CD4-positive, alpha-beta T cell (primary cell): ENCODE measurements around the gene EBF4. TPM values are rescaled to one million over a fixed set of nuclear protein-coding genes. Genes with fewer than 3 reads are reported as not detected.

ENCODE experiments used
- ATAC-seq: fragments of 200-7000 bp; cut with Tn5 transposase; one replicate; pipeline ENCODE4 v1.10.0; 2022; ENCODE audit warnings: mild to moderate bottlenecking; ENCODE audit not compliant: poor library complexity
- CTCF ChIA-PET: fragments of 350-600 bp; sonication (Branson Sonifier 250); formaldehyde crosslinking; loops from one replicate; lab custom pipeline; 2021; ENCODE audit warnings: antibody characterized with exemption, inconsistent platforms; lab: Charles Lee
- POLR2A ChIA-PET: fragments of 350-600 bp; sonication (Branson Sonifier 250); formaldehyde crosslinking; loops from one replicate; lab custom pipeline; 2021; ENCODE audit warnings: antibody characterized with exemption, inconsistent platforms; lab: Charles Lee
- DNase-seq, 14 experiments: peaks; one replicate each; pipeline ENCODE4 v3.0.0-alpha.2; 2013 to 2020; ENCODE audit warnings: mixed read lengths in 2 of 14
- H3K27ac ChIP-seq, 2 donors: one replicate each; pipeline versions ENCODE4 v1.5.1 to v1.7.0; 2013; ENCODE audit warnings: low read length in 2 of 2, low read depth in 1 of 2, mild to moderate bottlenecking in 1 of 2
- H3K27me3 ChIP-seq, 2 experiments: 1 replicate in 1 of 2; 2 replicates in 1 of 2; pipeline versions ENCODE4 v1.6.1 to v1.7.0; 2013; ENCODE audit warnings: low read length in 2 of 2, control low read depth in 1 of 2, mild to moderate bottlenecking in 1 of 2, moderate library complexity in 1 of 2; ENCODE audit not compliant: insufficient read depth in 2 of 2, control insufficient read depth in 1 of 2
- H3K36me3 ChIP-seq: one replicate; pipeline ENCODE4 v1.6.1; 2013; ENCODE audit warnings: low read length, control low read depth; ENCODE audit not compliant: insufficient read depth
- H3K4me1 ChIP-seq: one replicate; pipeline ENCODE4 v1.6.1; 2013; ENCODE audit warnings: low read length, control low read depth; ENCODE audit not compliant: insufficient read depth
- H3K4me3 ChIP-seq: one replicate; pipeline ENCODE4 v1.5.1; 2013; ENCODE audit warnings: mild to moderate bottlenecking, low read length, moderate library complexity
- H3K9me3 ChIP-seq, 2 experiments: 1 replicate in 1 of 2; 2 replicates in 1 of 2; pipeline versions ENCODE4 v1.6.1 to v1.7.0; 2013; ENCODE audit warnings: low read length in 2 of 2, mild to moderate bottlenecking in 2 of 2, control low read depth in 1 of 2, moderate library complexity in 1 of 2; ENCODE audit not compliant: control insufficient read depth in 1 of 2, insufficient read depth in 1 of 2
- H3K27ac Mint-ChIP-seq: one replicate; pipeline ENCODE4 v1.8.0; 2020; ENCODE audit warnings: mixed read lengths
- H3K27me3 Mint-ChIP-seq: one replicate; pipeline ENCODE4 v1.8.0; 2021; ENCODE audit warnings: mixed read lengths
- H3K36me3 Mint-ChIP-seq: one replicate; pipeline ENCODE4 v1.8.0; 2021; ENCODE audit warnings: low read depth, mixed read lengths
- H3K4me1 Mint-ChIP-seq: one replicate; pipeline ENCODE4 v1.8.0; 2021; ENCODE audit warnings: low read depth, mixed read lengths
- H3K4me3 Mint-ChIP-seq: one replicate; pipeline ENCODE4 v1.8.0; 2020; ENCODE audit warnings: mild to moderate bottlenecking, mixed read lengths
- H3K9me3 Mint-ChIP-seq: one replicate; pipeline ENCODE4 v1.8.0; 2020; ENCODE audit warnings: mixed read lengths
- CTCF ChIP-seq: fragments of 200-600 bp; IDR thresholded peaks from one replicate; pipeline ENCODE4 v1.8.0; 2022; ENCODE audit warnings: antibody characterized with exemption, mild to moderate bottlenecking
- intact Hi-C, 2 experiments: fragments of 100-400 bp; cut with DNase I in 1 of 2; cut with micrococcal nuclease in 1 of 2; formaldehyde crosslinking; loops; one replicate each; pipeline versions ENCODE4 v1.15.1 to v1.9.0; 2023 to 2025; cut with DNase I, micrococcal nuclease
- total RNA-seq, 174 experiments: library from RNA in 2 of 174; stranded (reverse) in 2 of 174; gene quantifications; one replicate each; pipeline ENCODE4 v1.2.3 and lab custom pipeline; 2021 to 2026

EBF4 gene
- total RNA-seq, 2 experiments from 2014 or later = 4.2 to 5.1 TPM

- peaks cover 0 to 8% of the 10 kb centered on the region in 2 experiments for H3K9me3 ChIP-seq
- no peak overlapping the region for H3K27ac Mint-ChIP-seq
- ChIA-PET POLR2A (no interaction called here), CTCF (interaction anchor here (1.3 kb wide), 1 partner anchor 54 kb away, joined by 3 read pairs; no protein-coding TSS in a partner anchor)
- H3K4me3 Mint-ChIP-seq = no peak overlapping the region
- H3K36me3 ChIP-seq = no peaks in the 10 kb centered on the region
- H3K4me1 Mint-ChIP-seq = peaks cover 4% of the 10 kb centered on the region
- H3K27me3 ChIP-seq = peaks cover 22 to 30% of the 10 kb centered on the region in 2 experiments
- H3K36me3 Mint-ChIP-seq = no peaks in the 10 kb centered on the region
- H3K4me1 ChIP-seq = peaks cover 4% of the 10 kb centered on the region
- ATAC-seq = no peak
- no peak overlapping the region for H3K27ac ChIP-seq
- H3K27me3 Mint-ChIP-seq = peaks cover 47% of the 10 kb centered on the region
- no peak overlapping the region for H3K4me3 ChIP-seq
- intact Hi-C loops = no loop called here
- no peaks in the 10 kb centered on the region for H3K9me3 Mint-ChIP-seq
- no peak for DNase-seq
- no peak for TF ChIP-seq CTCF
Measured at GRCh38 chr20:2698912-2699311, 6.3 kb downstream of the EBF4 start.

DNA sequence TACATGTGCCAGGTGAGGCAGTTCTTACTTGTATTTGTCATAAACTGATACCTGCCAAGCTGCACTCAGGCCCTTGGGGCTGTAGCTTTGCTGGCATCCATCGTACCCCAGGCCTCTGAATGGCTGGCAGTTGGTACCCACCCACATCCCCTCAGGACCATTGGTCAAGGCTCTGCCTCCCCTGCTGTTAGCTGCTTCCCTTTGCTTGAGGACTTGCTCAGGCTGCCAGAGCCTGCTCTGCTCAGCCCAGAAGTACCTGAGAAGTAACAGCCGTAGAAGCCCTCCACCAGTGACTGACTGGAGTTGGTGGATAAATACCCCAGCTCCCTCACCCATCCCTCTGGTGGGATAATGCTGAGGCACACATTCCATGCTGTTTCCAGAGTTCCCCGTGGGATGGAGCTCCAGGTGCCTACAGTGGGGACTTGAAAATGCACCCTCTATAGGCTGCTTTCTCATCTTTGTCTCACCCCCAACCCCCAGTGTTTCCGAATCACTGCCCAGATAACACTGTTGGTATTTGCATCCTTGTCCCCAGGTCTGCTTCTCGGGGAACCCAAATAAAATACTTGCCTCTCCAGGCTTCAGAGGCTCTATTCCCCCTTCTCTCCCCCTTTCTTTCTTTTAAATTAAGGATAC lies 7.3 kb downstream of the EBF4 start:
- DNase-seq (no peak), ATAC-seq (no peak)
- no peaks in the 10 kb centered on the region for H3K36me3 Mint-ChIP-seq
- intact Hi-C loops = no loop called here
- H3K4me1 Mint-ChIP-seq = peaks cover 3% of the 10 kb centered on the region
- ChIA-PET CTCF (interaction anchor here (1.0 to 1.3 kb wide), 2 partner anchors 42 to 53 kb away, joined by 3 read pairs; no protein-coding TSS in a partner anchor), POLR2A (no interaction called here)
- Histone ChIP-seq H3K4me3 (no peak overlapping the region), H3K4me1 (no peaks in the 10 kb centered on the region), H3K27ac (no peak overlapping the region), H3K9me3 (no peaks in the 10 kb centered on the region), H3K27me3 (peaks cover 12 to 22% of the 10 kb centered on the region in 2 experiments), H3K36me3 (no peaks in the 10 kb centered on the region)
- H3K27ac Mint-ChIP-seq = no peak overlapping the region
- H3K4me3 Mint-ChIP-seq = no peak overlapping the region
- H3K27me3 Mint-ChIP-seq = peaks cover 37% of the 10 kb centered on the region
- no peak for TF ChIP-seq CTCF
- no peaks in the 10 kb centered on the region for H3K9me3 Mint-ChIP-seq

- intact Hi-C loops = no loop called here
- H3K9me3 Mint-ChIP-seq = no peaks in the 10 kb centered on the region
- no peak for TF ChIP-seq CTCF
- Histone ChIP-seq H3K9me3 (no peaks in the 10 kb centered on the region), H3K27me3 (peaks cover under 1 to 14% of the 10 kb centered on the region in 2 experiments), H3K4me3 (no peak overlapping the region), H3K4me1 (no peaks in the 10 kb centered on the region), H3K36me3 (no peaks in the 10 kb centered on the region), H3K27ac (no peak overlapping the region)
- no peak overlapping the region for H3K4me3 Mint-ChIP-seq
- CTCF ChIA-PET = interaction anchor here (1.0 to 1.4 kb wide), 2 partner anchors 41 to 43 kb away, joined by 3 read pairs; no protein-coding TSS in a partner anchor
- ATAC-seq (no peak), DNase-seq (no peak)
- H3K4me1 Mint-ChIP-seq = no peaks in the 10 kb centered on the region
- H3K27me3 Mint-ChIP-seq = peaks cover 26% of the 10 kb centered on the region
- no peak overlapping the region for H3K27ac Mint-ChIP-seq
- no peaks in the 10 kb centered on the region for H3K36me3 Mint-ChIP-seq
- POLR2A ChIA-PET = interaction anchor here (0.5 kb wide), 1 partner anchor 328 kb away, joined by 3 read pairs; no protein-coding TSS in a partner anchor
Measured at GRCh38 chr20:2700913-2701620, 8.5 kb downstream of the EBF4 start.
